OCI-LY7 (cell line): Measurements from ENCODE around the gene INPP5F. TPM values are rescaled to one million over a fixed set of nuclear protein-coding genes. Genes with fewer than 3 reads are reported as not detected.

Source experiments
- BruUV-seq: library from RNA; stranded (reverse); fragments of 400-500 nt; replicated peaks from 2 replicates; lab custom pipeline; 2021; lab: Mats Ljungman, UMichigan
- CTCF ChIA-PET: fragments of 300-600 bp; sonication (Branson Sonifier 250); formaldehyde crosslinking; loops from one replicate; lab custom pipeline; 2022; ENCODE audit warnings: antibody characterized with exemption; ENCODE audit not compliant: unreplicated experiment; lab: Charles Lee
- POLR2A ChIA-PET: fragments of 300-600 bp; sonication (Branson Sonifier 250); formaldehyde crosslinking; loops from one replicate; lab custom pipeline; 2022; ENCODE audit warnings: antibody characterized with exemption; lab: Charles Lee
- DNase-seq: peaks from one replicate; pipeline ENCODE4 v3.0.0-alpha.2; 2015; ENCODE audit warnings: low spot score
- H2AFZ ChIP-seq: fragments of 200-600 bp; sonication (generic), shearing (Covaris generic); 2 replicates; pipeline ENCODE4 v1.6.1; 2014; ENCODE audit warnings: mild to moderate bottlenecking, antibody characterized with exemption, low read length, moderate library complexity
- H3K27ac ChIP-seq: fragments of 200-600 bp; sonication (generic); 2 replicates; pipeline ENCODE4 v1.5.1; 2014; ENCODE audit warnings: mixed run types, low read depth, mild to moderate bottlenecking, moderate library complexity, low read length, inconsistent platforms; ENCODE audit not compliant: poor library complexity, severe bottlenecking
- H3K36me3 ChIP-seq: fragments of 200-600 bp; sonication (generic); 2 replicates; pipeline ENCODE4 v1.6.1; 2014; ENCODE audit warnings: mild to moderate bottlenecking, antibody characterized with exemption, low read length, moderate library complexity, mixed read lengths; ENCODE audit not compliant: insufficient read depth
- H3K4me1 ChIP-seq: fragments of 200-600 bp; sonication (generic); 2 replicates; pipeline ENCODE4 v1.5.1; 2014; ENCODE audit warnings: mild to moderate bottlenecking, low read length; ENCODE audit not compliant: insufficient read depth, poor library complexity, severe bottlenecking
- H3K4me2 ChIP-seq: fragments of 200-600 bp; sonication (generic); 2 replicates; pipeline ENCODE4 v1.6.1; 2014; ENCODE audit warnings: mild to moderate bottlenecking, low read length
- H3K4me3 ChIP-seq: fragments of 200-600 bp; sonication (generic); 2 replicates; pipeline ENCODE4 v1.5.1; 2014; ENCODE audit warnings: mild to moderate bottlenecking, low read depth, low read length; ENCODE audit not compliant: poor library complexity, severe bottlenecking
- H3K79me2 ChIP-seq: fragments of 200-600 bp; sonication (generic); 2 replicates; pipeline ENCODE4 v1.6.1; 2016; ENCODE audit warnings: low read depth, mild to moderate bottlenecking, low read length, moderate library complexity, mixed read lengths; ENCODE audit not compliant: insufficient read depth
- H3K9me2 ChIP-seq: fragments of 200-600 bp; sonication (generic); 2 replicates; pipeline ENCODE4 v1.6.1; 2016; ENCODE audit warnings: mild to moderate bottlenecking, low read length, mixed read lengths; ENCODE audit not compliant: insufficient read depth
- H3K9me3 ChIP-seq: fragments of 200-600 bp; sonication (generic); 2 replicates; pipeline ENCODE4 v1.6.1; 2014; ENCODE audit warnings: mild to moderate bottlenecking, mixed run types, low read length, mixed read lengths
- H4K20me1 ChIP-seq: fragments of 200-600 bp; sonication (generic); 2 replicates; pipeline ENCODE4 v1.6.1; 2014; ENCODE audit warnings: mild to moderate bottlenecking, antibody characterized with exemption, low read length, moderate library complexity, mixed read lengths; ENCODE audit not compliant: insufficient read depth
- EZH2phosphoT487 ChIP-seq: fragments of 200-600 bp; sonication (generic); IDR thresholded peaks from 2 replicates; pipeline ENCODE4 v1.6.1; 2018; ENCODE audit warnings: low read depth, borderline replicate concordance, mild to moderate bottlenecking, mixed run types, antibody characterized with exemption, low read length, moderate library complexity, mixed read lengths
- intact Hi-C: fragments of 100-400 bp; cut with micrococcal nuclease; formaldehyde crosslinking; loops from one replicate; pipeline ENCODE4 v1.10.0; 2022; ENCODE audit not compliant: unreplicated experiment
- total RNA-seq, 2 experiments: library from RNA; depleted of rRNA in 1 of 2; stranded (reverse); fragments of >200 nt in 1 of 2; shearing (Covaris generic) in 1 of 2; gene quantifications; 2 replicates each; pipeline ENCODE4 v1.2.3, GENCODE V29; 2014 to 2022
- TF ChIP-seq, protein P1 (sequence below): fragments of 200-600 bp; sonication (generic); conservative IDR thresholded peaks from 2 replicates; pipeline ENCODE4 v1.5.1; 2014; ENCODE audit warnings: mild to moderate bottlenecking, antibody characterized with exemption, low read length, moderate library complexity, mixed read lengths

INPP5F gene
- total RNA-seq, 2 experiments from 2014 or later, result 6.2 to 12.8 TPM

GRCh38 chr10:119778776-119779445 is 53.1 kb downstream of the INPP5F start:
- Histone ChIP-seq H3K9me3 (no peaks in the 10 kb centered on the region), H3K79me2 (no peaks in the 10 kb centered on the region), H2AFZ (no peak overlapping the region), H4K20me1 (no peaks in the 10 kb centered on the region), H3K36me3 (no peaks in the 10 kb centered on the region; the same call in 1 of the 2 replicates), H3K9me2 (no peaks in the 10 kb centered on the region), H3K4me2 (no peak overlapping the region), H3K4me1 (peaks cover 9% of the 10 kb centered on the region), H3K4me3 (no peak overlapping the region), H3K27ac (no peak overlapping the region)
- ChIA-PET POLR2A (interaction anchor here (1.0 kb wide), 1 partner anchor 24 kb away, joined by 3 read pairs; no protein-coding TSS in a partner anchor), CTCF (no interaction called here)
- intact Hi-C loops, result no loop called here
- no peak for DNase-seq
- no TSS peak for BruUV-seq
- TF ChIP-seq EZH2phosphoT487, result no peak
- TF ChIP-seq, protein P1, sequence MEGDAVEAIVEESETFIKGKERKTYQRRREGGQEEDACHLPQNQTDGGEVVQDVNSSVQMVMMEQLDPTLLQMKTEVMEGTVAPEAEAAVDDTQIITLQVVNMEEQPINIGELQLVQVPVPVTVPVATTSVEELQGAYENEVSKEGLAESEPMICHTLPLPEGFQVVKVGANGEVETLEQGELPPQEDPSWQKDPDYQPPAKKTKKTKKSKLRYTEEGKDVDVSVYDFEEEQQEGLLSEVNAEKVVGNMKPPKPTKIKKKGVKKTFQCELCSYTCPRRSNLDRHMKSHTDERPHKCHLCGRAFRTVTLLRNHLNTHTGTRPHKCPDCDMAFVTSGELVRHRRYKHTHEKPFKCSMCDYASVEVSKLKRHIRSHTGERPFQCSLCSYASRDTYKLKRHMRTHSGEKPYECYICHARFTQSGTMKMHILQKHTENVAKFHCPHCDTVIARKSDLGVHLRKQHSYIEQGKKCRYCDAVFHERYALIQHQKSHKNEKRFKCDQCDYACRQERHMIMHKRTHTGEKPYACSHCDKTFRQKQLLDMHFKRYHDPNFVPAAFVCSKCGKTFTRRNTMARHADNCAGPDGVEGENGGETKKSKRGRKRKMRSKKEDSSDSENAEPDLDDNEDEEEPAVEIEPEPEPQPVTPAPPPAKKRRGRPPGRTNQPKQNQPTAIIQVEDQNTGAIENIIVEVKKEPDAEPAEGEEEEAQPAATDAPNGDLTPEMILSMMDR, result no peak

DNA sequence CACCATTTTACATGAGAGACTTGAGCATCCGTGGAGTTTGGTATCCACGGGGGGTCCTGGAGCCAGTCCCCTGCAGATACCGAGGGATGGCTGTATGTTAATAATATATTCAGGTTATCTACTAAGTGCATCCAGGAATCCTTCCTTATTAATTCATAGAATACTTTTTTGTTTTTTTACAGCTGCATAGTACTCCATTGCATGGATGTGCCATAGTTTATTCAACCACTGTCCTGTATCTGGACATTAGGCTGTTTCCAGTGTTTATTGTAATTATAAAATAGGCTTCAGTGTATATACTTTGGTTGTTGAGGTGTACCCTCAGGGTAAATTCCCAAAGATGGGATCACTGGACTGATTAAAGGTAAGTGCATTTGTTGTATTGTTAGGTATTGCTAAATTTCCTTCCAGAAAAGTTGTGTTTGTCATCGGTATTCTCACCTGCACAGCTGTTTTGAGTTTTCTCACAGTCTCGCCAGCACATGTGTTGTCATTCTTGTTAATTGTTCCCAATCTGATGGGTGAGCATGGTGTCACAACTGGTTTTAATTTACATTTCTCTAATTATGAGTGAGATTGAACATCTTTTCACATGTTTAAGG is 55.1 kb downstream of the INPP5F start:
- Histone ChIP-seq H3K4me1 (peaks cover 18% of the 10 kb centered on the region), H3K4me3 (no peak overlapping the region), H3K9me2 (no peaks in the 10 kb centered on the region), H3K79me2 (no peaks in the 10 kb centered on the region), H3K9me3 (no peaks in the 10 kb centered on the region), H3K4me2 (no peak overlapping the region), H4K20me1 (no peaks in the 10 kb centered on the region), H3K36me3 (no peaks in the 10 kb centered on the region; the same call in 1 of the 2 replicates), H3K27ac (no peak overlapping the region), H2AFZ (no peak overlapping the region)
- DNase-seq, result no peak
- intact Hi-C loops, result no loop called here
- TF ChIP-seq, protein P1, result no peak
- no peak for TF ChIP-seq EZH2phosphoT487
- CTCF ChIA-PET, result no interaction called here
- POLR2A ChIA-PET, result interaction anchor here (0.7 kb wide), 1 partner anchor 10 kb away, joined by 3 read pairs; no protein-coding TSS in a partner anchor
- BruUV-seq, result no TSS peak

DNA sequence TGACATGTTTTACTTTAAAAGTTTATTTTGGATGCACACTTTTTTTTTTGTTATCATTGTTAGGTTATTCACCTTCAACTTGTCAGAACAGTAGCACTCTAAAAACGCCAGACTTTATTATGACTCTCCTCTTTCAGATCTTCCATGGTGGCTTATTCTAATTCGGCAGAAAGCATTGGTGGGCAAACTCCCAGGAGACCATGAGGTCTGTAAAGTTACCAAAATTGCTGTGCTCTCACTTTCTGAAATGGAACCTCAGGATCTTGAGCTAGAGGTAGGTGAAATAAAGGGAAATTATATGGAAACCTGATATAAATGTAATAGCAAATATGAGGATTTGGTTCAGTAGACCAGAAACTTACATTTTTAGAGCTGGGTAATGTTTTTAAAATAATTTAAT is 55.6 kb downstream of the INPP5F start:
- Histone ChIP-seq H3K27ac (no peak overlapping the region), H3K36me3 (no peaks in the 10 kb centered on the region; the same call in 1 of the 2 replicates), H3K4me3 (no peak overlapping the region), H2AFZ (no peak overlapping the region), H3K9me2 (no peaks in the 10 kb centered on the region), H3K4me2 (no peak overlapping the region), H3K4me1 (peaks cover 18% of the 10 kb centered on the region), H3K79me2 (no peaks in the 10 kb centered on the region), H4K20me1 (no peaks in the 10 kb centered on the region), H3K9me3 (no peaks in the 10 kb centered on the region)
- DNase-seq, result no peak
- BruUV-seq, result no TSS peak
- TF ChIP-seq EZH2phosphoT487, result no peak
- TF ChIP-seq, protein P1, result no peak
- ChIA-PET POLR2A (interaction anchor here (0.7 kb wide), 1 partner anchor 11 kb away, joined by 3 read pairs; no protein-coding TSS in a partner anchor), CTCF (no interaction called here)
- intact Hi-C loops, result no loop called here
